ENCODE results near the gene PLCB1.

Gene PLCB1

DNA sequence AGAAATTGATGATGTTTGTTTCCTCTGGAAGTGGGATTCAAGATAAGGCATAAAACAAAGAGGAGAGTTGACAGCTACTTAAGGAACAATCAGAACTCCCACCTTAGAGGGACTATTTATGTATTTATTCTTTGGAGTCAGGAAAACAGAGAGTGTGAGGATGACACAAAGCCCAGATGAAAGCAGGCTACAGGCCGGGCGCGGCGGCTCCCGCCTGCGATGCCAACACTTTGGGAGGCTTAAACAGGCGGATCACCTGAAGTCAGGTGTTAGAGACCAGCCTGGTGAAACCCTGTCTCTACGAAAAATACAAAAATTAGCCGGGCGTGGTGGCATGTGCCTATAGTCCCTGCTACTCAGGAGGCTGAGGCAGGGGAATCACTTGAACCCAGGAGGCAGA, 543.8 kb downstream of the PLCB1 start:
- no peak for DNase-seq

DNA sequence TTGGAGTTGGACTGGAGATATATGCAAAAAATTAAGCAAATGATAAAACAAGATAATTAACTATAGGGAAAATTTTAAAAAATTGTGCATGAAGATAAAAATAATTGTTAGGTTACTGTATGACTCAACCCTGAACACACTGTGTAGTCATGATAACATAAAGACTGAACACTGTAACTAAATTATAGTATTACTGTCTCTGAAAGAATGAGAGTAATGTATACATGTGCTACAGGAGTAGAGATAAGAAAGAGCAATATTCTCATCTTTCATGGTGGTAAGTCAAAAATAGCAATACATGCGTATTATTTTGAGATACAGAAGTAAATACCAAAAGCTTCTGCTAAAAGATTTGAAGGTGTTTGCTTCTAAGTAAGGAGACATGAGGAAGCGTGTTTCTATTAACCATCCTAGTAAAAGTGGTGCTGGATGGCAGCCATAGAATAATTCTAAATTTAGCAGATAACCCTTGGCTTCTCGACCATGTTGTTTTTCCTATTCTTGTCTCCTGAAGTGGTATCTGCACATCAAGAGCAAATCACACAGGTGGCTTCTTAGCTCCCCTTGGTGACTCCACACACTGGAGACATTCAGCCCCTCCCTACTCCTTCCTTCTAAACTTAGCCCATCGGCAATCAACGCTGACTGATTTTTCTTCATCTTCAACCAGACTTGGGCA, 546.2 kb downstream of the PLCB1 start:
- no peak for DNase-seq

DNA sequence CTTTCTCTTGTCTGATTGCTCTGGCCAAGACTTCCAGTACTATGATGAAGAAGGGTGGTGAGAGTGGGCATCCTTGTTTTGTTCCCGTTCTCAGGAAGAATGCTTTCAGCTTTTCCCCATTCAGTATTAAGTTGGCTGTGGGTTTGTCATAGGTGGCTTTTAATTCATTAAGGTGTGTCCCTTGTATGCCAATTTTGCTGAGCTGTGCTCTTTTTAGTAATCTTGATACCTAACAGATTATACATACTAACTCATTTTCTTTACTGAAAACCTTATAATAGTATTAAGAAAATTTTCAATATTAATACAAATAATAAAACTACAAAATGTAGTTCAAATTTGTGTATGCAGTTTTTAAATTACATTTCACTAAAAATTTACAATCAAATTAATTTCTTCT, 557.3 kb downstream of the PLCB1 start:
- DNase-seq, result no peak

DNA sequence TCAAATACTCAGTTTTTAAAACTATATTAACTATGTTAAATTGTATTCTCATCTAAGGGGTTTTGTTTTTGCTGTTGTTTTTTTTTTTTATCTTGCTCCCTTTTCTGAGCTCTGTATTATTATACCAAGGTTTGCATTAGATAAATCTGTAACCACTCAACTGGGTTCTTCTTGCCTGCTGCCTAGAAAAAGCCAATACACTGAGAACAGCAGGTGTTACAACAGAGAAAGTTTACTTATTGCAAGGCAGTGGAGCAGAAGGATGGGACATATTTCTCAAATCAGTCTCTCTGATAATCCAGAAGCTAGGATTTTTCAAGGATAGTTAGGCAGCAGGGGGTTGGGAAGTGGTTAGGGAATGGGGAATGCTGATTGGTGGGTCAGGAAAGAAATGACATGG, 558.0 kb downstream of the PLCB1 start:
- no peak for DNase-seq

DNA sequence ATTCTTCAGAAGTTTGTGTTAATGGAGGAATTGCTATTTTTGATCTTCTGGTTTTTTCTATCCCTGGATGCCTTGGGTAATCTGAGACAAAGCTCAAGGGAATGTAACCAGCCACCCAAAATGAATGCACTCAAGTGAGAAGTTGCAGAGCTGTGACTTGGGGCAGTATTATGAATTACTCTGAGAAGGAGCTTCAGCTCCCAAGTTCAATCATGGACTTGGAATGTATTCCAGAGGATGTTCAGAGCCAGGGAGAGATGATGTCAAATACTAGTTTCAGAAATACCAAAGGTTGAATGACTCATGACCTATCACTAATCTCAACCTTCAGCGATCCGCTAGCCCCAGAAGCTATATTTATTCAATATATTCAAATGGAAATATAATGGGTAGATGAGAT, 561.6 kb downstream of the PLCB1 start:
- DNase-seq, result no peak

DNA sequence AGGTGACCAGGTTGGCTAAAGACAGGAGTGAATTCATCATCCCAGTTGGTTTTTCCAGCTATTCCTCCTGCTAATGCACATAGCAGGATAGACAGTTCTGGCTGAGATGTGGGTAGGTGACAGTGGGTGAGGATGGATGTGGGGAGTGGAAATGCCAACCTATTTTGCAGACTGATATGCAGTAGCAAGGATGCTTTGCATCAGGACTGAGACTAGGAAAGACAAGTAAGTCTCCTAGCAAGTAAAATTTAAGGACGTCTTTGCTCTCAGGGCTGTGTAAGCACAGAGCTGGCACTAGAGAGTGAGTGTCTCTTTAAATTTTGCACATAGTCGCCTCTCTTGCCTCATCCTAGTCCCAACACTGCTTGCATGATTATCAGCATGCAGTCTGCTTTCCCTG, 568.7 kb downstream of the PLCB1 start:
- no peak for DNase-seq

DNA sequence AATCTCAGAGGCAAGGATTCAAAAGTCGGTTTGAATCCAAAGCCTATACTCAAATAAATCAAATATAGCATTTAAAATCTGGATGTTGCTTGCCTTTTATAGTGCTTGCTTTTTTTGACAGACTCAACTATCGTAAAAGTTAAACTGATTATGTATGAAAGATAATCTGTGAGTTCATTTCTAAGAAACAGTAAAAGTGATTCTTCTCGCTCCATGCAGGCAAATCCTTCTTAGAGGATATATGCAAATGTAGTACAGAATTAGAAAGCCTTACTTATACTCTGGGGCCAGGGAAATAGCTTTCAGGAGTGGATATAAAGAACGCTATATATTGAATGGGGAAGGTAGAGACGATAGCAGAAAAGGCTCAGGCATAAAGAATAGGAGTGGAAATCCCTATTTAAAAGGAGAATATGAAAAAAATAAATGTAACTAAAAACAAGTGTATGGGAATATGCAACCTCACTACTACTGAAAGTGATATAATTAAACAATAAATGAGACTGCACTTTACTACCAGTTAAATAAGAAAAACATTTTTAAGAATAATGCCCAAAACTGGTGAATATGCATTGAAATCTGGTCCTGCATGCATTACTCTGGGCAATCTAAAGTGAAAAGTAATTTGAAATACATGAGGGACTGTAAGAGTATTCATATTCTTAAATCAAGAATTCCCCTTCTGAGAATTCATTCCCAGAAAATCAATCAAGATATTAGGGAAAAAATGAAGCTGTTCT, 575.1 kb downstream of the PLCB1 start:
- no peak for DNase-seq

DNA sequence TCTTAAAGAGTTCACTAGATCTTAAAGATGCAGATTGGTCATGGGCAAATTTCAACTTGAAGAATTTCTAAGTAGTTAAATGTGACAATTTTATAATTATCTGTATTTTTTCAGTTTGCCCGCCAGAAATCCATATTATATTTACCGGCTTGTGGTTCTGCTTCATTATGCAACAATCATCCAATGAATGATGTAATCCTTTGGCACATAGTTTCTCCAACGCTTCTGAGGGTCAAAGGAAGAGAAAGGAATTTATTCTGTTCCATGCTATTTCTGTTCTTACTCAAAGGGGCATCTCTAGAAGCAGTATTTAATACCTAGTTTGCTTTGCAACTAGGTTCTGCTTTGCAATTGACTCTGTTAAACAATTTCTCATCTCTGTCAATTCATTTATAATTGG, 577.6 kb downstream of the PLCB1 start:
- no peak for DNase-seq

DNA sequence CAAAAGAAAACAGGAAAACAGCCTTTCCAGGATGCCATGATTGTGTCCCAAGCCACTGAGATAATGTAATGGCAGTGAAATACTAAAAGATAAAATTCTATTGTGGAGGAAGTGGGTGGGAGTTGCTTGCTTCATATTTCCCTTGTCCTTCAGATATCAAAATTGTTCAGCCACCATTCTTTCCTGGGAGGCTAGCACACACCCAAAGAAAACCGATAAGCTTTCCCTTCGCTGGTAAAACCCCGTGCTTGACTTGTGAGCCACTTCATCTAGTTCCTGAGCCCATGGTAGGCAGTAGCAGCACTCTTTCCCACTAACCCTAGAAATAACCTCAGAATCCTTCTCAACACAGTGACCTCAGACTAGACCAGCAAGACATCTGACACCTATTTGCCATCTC, 579.4 kb downstream of the PLCB1 start:
- DNase-seq, result no peak

DNA sequence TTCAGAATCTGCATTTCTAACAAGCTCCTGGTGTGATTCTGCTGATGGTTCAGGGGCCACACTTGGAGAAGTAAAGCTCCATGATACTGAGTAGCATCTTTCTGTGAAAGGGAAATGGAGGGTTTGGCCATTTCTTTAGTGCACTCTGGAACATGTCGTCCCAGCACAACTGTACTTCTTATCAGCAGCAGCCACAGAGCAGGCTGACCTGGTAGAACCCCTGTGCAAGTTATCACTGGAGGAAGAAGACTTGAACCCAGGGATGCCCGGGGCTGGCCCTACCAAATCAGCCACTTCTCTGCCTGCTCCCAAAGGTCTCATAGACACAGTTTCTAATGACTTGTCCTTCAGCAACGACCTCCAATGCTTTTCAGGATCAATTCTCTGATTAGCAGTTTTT, 582.1 kb downstream of the PLCB1 start:
- DNase-seq, result no peak

DNA sequence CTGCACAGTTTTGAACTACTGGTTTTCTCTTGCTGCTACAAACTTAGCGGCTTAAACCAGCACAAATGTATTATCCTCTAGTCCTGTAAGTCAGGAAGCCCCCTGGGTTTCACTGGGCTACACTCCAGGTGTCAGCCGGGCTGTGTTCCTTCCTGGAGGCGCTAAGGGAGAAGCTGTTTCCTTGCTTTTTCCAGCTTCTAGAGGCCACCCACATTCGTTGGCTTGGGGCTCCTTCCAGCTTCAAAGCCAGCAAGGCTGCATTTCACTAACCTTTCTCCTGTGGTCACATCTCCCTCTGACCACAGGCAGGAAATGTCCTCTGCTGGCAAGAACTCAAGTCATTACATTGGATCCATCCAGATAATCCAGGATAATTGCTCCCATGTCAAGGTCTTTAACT, 586.2 kb downstream of the PLCB1 start:
- no peak for DNase-seq

DNA sequence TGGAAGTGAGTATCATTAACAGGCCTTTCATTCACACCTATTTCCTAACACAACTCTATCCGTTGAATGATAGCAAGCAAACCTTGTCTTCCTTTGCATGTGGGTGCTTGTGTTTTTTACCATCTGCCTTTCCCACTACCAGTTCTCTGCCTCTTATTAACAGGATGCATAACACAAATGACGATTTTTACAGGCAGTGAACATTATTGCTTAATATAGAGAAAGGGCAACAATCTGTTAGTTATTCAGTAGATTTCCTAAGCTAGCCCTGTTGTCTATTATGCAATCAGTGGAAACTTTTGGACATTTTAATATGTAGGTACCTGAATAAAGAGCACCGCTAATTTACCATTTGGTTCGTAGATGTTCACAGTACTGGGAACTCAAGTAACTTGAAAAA, 588.0 kb downstream of the PLCB1 start:
- no peak for DNase-seq

DNA sequence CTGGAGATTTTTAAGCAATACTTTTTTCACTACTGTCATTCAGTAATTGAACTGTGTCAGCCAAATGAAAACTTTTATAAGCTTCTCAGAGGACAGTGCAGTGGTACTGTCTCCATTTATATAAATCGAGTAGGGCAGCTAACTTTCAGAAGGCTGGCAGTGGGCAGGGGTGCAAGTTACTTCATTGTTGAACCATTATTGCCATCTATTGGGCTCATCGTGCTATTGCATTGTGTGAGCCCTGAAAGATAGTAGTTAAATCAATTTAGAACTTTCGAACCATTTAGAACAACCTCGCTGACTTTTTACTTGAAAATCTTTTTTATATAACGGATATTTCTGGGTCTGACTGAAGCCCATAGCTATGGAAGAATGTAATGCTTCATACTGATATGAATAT, 589.0 kb downstream of the PLCB1 start:
- DNase-seq, result no peak

DNA sequence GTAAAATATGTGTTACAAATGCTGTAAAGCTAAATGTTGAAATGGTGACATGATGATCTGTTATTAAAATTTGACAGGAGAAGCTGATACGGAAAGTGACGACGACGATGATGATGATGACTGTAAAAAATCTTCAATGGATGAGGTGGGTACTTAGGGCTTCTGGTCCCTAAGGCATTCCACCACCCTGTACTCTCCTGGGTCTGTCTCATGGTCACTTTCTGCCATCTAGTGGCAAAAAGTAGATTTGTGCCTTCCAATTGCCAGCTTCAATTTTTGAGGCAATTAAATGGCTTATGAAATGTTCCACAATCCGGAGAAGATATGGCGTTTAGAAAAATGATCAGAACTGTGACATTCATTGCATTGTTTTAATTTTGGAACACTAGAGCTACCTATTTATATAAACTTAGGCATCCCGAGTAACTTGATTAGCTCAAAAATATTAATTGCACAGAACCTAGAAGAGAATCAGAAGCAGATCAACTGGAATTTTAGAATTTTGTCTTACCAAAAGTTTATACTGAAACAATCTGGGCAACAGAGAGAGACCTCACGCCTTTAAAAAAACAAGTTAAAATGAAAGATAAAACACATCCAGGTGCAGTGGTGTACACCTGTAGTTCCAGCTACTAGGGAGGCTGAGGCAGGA, 590.3 kb downstream of the PLCB1 start:
- peak; percentile 17 for DNase-seq

DNA sequence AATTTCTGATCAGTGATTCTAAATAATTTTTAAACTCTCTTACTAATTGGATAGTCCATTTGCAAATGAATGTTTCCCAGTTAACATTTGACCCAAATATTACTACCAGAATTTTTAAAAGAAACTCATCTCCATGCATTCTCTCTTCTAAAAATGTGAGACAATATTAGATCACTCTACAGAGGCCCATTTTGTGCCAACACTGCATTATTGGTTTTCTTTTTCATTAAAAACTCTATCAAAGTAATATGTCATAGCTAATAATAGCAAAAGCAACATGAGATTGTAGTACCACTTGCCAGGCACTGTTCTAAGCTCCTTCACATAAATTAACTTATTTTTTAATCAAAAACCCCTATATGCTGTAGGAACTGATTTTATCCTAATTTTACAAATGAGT, 591.2 kb downstream of the PLCB1 start:
- DNase-seq, result no peak

DNA sequence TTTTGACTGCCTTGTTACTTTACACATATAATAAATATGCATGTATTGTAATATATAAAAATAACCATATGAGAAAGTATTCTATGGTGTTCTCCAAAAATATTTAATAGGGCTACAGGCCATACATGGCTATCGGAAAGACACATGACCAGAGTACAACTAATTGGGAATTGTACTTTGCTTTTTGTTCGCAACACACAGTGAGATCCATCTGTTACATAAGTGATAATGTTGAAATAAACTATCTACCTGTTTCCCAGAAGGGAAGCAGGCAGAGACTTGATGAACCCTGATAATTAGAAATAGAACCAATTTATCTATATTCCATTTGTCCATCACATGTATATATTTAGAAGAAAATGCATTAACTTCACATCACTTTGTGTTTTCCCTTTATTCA, 592.8 kb downstream of the PLCB1 start:
- no peak for DNase-seq

DNA sequence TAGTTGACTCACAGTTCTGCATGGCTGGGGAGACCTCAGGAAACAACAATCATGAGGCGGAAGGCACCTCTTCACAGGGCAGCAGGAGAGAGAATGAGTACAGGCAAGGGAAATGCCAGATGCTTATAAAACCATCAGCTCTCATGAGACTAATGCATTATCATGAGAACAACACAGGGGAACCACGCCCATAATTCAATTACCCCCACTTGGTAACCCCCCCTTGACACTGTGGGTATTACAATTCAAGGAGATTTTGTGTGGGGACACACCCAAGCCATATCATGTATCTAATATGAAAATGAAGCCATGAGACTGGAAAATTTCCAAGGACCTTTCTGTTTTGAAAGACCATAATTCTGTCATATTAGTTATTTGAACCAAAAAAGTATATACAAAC, 594.4 kb downstream of the PLCB1 start:
- no peak for DNase-seq

DNA sequence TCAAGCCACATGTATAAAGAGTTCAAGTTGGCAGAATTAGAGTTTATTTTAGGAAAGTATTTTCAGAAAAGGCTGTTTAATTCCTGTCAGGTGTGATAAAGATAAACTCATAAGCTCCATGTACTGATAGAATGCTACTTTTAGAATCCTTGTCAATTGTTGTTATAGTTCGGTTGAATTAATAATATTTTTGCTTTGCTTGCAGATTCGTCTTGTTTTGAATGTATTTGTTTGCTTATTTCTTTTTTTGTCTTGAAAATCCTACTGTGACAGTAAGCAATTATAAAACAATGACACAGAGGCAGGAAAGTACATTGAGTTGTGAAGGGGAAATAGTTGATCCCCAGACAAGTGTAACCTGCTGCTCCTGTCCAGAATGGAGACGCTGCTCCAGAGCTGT, 602.9 kb downstream of the PLCB1 start:
- no peak for DNase-seq

DNA sequence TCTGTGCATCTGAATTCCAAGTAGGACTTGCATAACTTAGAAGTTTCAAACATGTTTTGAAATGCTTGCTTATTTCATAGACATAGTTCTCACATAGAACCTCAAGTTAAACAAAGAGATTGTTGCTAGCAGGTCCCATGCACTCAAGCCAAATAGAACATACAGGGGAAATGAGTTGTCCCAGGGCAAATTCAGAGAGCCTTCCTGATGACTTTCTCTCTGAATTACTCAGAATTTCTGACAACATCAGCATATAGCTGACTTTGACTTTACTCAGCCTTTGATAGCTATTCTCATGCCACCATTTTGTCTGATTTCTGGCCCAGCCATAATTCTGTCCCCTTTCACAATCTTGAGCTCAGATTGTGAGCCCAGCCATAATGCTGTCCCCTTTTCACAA, 603.6 kb downstream of the PLCB1 start:
- no peak for DNase-seq

DNA sequence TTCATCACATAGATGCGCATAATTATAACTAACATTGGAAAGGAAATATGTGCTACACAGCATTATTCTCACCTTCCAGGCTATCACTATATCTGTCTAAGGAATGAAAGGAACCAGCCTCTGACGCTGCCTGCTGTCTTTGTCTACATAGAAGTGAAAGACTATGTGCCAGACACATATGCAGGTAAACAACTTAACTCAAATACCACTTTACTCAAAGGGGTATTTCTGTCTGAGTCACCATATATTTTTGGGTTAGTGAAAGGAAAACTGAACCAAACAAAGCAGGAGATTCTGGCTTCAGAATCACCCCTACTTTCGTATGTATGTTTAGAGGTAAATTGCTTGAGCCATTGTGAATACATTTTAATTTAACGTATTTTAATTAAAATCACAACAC, 608.2 kb downstream of the PLCB1 start:
- DNase-seq, result no peak

DNA sequence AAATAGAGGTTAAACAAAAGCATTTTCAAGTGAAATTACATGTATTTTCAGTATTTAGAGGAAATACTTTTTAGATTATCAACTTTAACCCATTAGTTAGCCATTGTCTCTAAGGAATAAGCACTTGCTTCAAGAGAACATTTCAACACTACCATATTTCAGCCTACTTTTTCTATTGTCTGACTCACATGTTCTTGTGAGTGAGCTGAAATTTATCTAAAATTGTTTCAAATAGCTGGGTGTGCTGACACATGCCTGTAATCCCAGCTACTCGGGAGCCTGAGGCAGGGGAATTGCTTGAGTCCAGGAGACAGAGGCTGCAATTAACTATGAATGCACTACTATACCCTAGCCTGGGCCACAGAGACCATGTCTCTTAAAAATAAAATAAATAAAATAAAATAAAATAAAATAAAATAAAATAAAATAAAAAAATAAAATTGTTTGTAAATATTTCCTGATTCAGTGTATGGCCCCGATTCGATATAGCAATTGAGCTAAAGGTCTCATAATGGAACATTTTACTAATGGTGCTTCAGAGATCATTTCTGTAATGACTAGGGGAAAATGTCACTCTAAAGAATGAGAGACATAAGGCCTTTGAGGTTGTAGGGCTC, 612.3 kb downstream of the PLCB1 start:
- no peak for DNase-seq

DNA sequence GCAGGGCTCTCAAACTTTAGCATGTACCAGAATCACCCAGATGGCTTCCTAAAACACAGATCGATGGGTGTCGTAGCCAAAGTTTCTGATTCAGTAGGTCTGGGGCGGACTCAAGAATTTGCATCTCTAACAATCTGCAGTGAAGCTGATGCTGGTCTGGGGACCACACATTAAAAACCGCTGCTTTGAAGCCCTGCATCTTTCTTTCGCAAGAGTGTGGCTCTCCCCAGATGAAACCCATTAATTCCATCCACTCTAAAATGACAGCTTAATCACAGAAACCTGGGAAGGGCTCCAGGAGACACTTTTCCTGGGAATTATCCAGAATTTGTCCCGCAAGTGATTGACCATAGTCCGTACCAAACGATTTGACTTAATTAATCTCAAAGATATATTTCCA, 617.0 kb downstream of the PLCB1 start:
- no peak for DNase-seq

DNA sequence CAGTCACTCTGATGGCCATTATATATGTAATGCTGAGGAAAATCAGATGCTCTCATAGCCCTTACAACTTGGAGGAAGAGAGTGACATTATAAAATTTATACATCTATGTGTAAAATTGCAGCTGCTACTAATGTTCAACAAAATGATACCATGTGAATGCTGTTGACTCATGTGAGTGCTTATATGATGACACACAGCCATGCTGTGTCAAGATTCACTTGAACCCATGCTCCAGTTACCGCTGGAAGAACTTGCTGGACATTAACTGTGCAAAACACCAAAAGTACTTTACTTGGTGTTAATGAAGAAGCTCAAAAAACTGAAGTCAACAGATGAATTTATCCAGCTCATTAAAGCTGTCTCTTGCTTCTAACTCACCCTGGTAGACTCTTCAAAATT, 617.9 kb downstream of the PLCB1 start:
- no peak for DNase-seq

Measured in CD4-positive, alpha-beta T cell treated with Interferon gamma for 1 hour (primary cell).